HG03565 (cell line): ENCODE measurements around the gene KRTAP12-2.
"Not testable (repeated sequence)": the region's sequence is repeated elsewhere in the genome, so short reads cannot be mapped to it uniquely, and the experiment has no call there.

Experiments
- ATAC-seq: cut with Tn5 transposase; IDR thresholded peaks from one replicate; pipeline ENCODE4 v1.9.1; 2021; ENCODE audit warnings: mild to moderate bottlenecking, moderate library complexity; ENCODE audit not compliant: unreplicated experiment

The KRTAP12-2 gene

DNA sequence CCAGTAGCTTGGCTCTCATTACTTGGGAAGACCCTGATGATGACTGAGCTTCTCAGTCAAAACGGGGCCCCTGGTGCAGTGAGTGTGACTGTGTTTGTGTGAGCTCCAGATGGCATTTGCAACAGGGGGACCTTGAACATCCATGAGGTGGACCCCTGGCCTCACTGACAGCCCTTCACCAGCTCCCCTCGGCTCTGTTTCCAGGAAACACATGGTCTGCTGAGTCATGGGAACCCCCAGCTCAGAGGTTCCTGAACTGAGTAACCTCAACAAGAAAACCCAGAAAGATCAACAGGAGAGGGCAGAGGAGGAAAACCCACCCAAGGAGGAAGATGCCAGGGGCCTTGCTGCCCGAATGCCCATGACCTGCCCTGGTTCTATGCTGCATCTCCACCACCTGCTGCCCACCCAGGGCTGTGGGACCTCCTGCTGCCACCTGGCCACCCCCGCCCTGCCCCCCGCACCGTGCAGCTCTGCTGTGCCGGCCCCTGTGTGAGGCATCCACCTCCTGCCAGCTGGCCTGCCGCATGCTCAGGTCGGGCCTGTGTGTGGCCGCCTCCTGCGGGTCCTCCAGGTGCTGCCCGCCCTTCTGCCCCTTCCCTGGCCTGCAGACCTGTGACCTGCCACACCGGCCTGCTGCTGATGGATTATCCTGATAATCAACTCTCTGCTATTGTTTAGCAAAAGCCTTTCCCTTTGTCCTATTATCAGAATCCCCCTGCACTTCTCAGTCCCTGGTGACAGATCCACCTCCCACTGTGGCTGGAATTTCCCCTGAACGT lies 19.5 kb upstream of the KRTAP12-2 start:
- ATAC-seq: no peak

DNA sequence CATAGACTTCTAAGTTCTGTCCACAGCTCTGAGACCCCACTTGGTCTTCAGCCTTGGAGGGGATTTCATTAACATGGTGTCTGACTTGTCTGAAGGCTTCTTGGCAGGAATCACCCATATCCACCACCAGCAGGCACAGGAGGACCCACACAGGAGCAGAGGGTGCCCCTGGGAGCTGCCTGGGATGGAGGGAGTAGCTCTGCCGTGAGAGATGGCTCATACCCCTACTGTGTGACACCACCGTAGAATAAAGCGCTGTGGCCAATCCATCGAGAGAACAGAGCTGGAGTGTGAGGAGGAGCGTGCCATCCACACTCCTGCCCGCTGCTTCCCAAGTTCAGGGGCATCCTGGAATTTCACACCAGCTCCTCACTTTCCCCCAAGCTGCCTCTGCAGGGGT lies 18.3 kb upstream of the KRTAP12-2 start:
- ATAC-seq: not testable (repeated sequence)

DNA sequence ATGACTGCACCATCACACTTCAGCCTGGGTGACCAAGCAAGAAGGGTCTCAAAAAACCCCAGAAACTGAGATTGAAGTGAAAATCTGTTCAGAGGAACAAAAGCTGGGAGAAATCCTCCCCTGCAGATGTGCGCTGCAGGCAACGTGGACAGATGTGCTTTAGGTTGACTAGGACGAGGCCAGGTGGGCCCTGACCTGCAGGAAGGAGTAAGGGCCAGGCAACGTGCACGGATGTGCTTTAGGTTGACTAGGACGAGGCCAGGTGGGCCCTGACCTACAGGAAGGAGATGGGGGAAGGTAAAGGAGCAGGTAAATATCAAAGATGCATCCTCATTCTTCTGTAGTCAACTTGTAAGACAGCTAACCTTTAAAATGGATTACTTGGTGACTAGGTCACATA lies 17.8 kb upstream of the KRTAP12-2 start:
- no peak for ATAC-seq

DNA sequence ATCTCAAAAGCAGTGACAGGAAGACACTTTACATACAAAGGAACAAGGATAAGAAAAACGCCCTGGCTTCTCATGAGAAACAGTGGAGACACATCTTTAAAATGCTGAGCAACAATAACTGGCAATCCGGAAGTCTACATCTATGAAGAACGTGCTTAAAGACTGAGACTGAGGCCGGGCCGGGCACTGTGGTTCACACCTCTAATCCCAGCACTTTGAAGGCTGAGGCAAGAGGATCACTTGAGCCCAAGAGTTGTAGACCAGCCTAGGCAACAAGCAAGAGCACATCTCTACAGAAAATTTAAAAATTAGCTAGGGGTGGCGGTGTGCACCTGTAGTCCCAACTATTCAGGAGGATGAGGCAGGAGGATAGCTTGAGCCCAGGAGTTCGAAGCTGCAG lies 17.4 kb upstream of the KRTAP12-2 start:
- ATAC-seq: no peak

DNA sequence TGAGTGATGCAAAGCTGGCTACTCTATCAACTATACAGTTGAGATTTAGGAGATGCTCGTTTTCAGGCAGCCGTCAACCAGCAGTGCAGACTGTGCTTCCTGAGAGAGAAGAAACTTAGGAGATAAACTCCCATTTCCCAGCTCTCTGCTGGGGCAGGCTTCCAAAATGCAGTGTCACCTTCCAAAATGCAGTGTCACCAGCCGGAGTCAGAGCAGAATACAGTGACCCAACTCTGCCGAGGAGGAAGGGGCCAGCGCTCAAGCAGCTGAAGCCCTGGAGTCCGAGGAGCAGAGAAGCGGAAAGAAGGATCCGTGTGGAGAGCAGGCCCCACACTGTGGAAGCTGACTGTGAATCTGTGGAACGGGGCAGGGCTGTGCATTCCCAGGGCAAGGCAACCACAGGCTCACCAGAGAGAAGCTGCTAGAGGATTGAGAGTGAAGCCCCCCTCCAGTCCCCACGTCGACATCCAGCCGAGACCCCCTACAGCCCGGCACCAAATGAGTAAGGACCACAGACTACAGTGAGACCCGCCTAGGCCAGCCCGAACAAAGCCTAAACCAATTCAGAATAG lies 15.9 kb upstream of the KRTAP12-2 start:
- ATAC-seq: no peak

DNA sequence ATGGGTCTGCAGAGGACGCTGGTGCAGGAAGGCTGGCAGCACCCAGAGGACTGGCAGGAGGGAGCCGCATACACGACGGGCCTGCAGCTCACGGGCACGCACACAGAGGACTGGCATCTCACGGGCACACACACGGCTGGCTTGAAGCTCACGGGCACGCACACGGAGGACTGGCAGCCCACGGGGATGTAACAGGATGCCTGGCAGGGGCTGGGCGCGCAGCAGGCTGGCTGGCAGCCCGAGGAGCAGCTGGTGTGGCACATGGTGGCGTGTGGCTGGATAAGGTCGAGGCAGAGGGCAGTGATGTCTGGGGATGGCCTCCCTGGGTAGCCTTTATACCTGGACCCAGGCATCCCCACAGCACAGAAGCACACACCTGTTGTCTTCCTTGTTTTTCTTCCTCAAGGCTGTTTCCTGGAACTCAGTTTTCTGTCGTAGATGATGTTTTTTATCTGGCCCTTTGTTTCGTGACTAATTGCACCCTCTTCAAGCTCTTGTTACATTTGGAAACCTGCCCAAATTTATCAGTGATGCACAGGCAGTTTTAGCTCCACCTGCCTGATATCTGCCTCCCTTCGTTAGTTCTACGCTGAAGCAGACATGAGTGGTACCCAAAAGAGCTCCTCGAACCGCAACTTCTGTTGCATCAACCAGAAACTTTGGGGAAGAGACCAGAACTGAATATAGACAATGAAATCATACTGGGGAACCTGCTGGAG lies 15.3 kb upstream of the KRTAP12-2 start, which contains the start of gene KRTAP12-1:
TSS of gene KRTAP12-1 (minus strand) at position 303 of the 719 bp plus-strand sequence. CDS start at position 263, 40 bp downstream.
- no peak for ATAC-seq

DNA sequence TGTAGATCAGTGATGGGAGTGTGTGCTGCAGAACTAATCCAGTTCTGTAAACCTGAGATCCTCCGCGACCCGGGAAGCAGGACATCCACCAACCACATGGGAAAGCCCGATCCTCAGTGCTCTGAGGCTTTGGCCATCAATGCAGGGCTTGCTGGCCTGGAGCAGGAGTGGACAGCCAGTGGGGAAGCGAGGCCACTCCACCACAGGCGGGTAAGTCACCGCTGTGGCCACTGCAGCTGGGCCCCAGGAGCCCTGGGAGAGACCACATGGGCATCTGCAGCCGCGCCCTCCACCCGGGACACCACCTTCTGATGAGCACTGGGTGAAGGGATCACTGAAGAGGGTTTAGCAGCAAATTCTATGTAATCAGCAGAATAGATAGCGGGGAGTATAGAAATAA lies 14.4 kb upstream of the KRTAP12-2 start:
- no peak for ATAC-seq

DNA sequence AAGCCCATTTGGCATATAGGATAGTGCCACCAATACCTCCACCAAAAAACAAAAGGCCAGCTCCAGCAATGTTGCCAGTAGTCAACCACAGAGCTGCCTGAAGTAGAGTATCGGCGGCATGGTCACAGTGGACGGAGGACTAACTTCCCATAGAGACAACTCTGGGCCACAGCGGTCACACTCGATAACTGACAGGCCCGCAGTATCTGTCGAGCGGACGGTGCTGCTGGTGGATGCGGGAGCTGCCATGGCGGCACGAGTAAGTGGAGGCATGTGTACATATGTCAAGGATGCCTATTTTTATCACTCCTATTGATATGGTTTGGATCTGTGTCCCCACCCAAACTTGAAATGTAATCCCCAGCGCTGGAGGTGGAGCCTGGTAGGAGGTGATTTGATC lies 11.2 kb upstream of the KRTAP12-2 start:
- no peak for ATAC-seq

DNA sequence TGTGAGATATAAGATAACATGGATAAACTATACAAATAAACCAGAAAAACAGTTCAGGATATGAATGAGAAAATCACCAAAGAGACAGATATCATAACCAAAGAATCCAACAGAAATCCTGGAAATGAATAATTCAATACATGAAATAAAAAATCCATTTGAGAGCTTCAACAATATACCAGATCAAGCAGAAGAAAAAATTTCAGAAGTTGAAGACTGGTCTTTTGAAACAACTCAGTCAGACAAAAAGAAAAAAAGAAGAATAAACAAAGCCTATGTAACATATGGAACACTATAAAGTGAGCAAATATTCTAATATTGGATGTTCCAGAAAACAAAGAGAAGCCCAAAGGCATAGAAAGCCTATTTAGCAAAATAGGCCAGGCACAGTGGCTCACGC lies 5.2 kb upstream of the KRTAP12-2 start:
- no peak for ATAC-seq

DNA sequence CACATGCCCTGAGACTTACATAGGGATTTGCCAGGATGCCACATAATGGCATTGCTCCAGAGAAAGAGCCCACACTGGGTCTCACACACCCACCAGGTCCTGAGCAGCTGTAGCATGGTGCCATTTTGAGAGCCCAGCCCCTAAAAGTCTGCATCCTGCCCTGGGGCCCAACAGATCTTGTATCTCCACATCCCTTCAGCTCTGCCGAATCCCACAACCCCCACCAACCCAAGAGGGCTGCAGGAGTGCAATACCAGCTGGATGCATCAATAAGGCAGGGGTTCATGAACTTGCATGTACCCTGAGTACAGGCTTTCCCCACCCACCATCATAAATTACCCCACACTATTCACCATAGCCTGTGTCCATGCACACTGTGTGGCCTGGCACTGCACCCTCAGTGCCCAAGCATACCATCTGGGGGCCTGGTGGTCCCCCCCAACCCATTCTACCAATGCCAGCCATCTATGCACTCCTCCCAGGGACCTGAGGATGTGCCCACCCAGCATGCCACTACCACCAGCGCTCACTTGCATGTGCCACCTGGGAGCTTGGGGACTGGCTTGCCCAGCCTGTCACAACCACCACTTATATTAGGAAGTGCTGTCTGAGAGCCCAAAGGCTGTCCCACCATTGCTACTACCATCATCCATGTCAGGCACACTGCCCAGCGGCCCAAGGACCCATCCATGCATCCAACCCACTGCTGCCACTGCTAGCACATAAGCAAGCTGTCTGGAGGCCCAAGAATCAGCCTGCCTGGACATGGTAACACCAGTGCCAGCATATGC lies 4.1 kb upstream of the KRTAP12-2 start:
- ATAC-seq: no peak

DNA sequence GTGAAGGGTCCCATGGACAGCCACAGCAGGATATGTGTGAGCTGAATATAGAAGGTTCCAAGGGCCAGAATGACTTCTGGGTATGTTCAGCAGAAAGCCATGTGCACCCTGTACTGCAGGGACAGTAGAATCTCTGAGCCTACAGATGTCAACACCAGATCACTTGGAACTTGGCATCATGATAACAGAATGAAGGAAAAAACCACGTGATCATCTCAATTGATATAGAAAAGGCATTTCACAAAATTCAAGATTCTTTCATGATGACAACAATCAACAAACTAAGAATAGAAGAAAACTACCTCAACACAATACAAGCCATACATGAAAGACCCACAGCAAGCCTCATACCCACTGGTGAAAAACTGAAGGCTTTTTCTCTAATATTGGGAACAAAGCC lies 885 bp upstream of the KRTAP12-2 start:
- ATAC-seq: no peak

DNA sequence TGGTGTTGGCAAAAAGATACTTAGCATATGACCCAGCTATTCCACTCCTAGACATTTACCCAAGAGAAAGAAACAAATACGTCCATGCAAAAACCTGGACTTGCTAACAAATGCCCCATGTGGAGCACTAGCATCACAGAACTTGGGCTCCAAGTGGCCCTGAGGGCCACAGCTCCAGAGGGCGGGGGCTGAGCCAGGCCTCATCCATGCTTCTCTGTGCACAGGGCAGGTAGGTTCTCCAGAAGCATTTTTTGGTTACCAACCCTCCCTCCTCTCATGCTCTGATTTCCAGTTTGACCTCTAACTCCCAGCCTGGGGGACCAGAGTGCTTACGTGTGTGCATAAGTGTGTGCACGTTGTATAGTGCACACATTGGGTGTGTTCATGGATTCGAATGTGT lies 2.0 kb downstream of the KRTAP12-2 start:
- no peak for ATAC-seq

DNA sequence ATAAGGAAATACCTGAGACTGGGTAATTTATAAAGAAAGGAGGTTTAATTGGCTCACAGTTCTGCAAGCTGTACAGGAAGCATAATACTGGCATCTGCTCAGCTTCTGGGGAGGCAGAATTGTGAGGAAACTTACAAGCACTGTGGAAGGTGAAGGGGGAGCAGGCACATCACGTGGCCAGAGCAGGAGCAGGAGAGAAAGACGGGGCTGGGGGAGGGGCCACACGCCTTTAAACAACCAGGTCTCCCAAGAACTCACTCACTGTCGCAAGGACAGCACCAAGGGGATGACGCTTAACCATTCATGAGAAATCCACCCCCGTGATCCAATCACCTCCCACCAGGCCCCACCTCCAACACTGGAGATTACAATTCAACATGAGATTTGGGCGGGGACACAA lies 5.2 kb downstream of the KRTAP12-2 start:
- ATAC-seq: not testable (repeated sequence)

DNA sequence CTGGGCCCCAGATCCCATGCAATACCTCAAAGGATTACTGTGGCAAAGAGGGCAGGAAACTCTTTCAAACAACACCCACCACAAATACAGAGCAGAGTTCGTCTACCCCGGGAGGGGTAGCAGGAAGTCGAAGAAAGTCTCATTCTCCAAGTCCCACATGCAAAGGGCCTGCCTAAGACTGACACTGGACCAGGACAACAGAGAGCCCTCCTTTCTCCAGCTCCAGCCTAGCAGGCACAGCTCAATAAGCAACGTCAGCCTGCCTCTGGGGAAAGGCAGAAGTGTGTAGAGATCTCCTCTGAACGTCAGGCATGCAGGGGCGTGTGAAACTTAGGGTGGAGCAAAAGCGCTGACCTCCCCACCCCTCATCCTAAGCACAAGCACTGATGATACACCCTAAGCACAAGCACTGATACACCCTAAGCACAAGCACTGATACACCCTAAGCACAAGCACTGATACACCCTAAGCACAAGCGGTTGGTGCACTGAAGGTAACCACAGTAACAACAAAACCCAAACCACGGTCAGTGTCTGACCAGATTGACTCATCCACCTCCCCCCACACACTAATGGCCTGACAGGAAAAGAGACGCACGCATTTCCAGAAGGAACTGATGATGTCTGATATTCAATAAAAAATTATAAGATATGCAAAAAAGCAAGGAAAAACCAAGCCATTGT lies 7.7 kb downstream of the KRTAP12-2 start:
- ATAC-seq: no peak

DNA sequence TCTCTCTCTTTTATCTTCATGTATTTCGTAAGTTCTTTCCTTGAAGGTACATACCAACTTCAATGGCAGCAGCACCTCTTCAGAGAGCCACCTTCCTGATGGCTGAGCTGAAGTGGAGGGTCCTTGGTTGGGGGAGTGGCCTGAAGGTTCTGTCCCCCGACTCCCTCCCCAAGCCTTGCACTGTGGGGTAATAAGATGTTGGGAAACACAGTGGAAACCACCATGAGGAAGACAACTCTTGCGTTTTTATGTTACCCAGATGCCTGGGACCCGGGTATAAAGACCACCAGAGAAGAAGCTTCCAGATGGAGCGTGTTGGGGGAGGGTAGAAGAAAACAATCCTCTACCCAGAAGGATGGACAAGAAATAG lies 8.2 kb downstream of the KRTAP12-2 start:
- ATAC-seq: no peak

DNA sequence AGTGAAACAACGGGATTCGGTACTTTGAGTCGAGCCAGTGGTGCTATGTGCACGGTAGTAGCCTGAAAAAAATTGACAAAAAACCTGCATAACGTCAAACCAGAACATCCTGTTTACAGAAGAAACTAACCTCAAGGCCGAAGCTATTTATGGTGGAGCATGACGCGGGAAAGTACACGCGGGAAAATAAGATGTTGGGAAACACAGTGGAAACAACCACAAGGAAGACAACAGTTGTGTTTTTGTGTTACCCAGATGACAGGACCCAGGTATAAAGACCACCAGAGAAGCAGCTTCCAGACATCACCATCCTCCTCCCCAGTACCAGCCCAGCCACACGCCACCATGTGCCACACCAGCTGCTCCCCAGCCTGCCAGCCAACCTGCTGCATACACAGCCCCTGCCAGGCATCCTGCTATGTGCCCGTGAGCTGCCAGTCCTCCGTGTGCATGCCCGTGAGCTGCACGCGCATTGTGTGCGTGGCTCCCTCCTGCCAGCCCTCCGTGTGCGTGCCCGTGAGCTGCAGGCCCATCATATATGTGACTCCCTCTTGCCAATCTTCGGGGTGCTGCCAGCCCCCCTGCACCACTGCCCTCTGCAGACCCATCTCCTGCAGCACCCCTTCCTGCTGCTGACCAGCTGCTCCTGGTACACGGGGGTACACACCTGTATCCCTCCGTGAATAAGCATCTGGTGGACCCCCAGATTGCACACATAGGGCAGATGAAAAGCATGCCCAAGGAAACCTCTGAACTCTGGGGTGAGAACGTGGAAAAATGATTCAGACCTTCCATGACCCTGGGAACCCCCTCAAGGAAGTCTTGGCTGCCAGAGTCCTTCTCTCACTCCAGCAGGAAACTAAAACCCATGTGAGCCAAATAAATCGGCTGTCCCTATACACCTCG lies 8.8 kb downstream of the KRTAP12-2 start, which contains the start of gene KRTAP12-3:
TSS of gene KRTAP12-3 (plus strand) at position 298 of the 906 bp plus-strand sequence. CDS start at position 346, 48 bp downstream.
- no peak for ATAC-seq

DNA sequence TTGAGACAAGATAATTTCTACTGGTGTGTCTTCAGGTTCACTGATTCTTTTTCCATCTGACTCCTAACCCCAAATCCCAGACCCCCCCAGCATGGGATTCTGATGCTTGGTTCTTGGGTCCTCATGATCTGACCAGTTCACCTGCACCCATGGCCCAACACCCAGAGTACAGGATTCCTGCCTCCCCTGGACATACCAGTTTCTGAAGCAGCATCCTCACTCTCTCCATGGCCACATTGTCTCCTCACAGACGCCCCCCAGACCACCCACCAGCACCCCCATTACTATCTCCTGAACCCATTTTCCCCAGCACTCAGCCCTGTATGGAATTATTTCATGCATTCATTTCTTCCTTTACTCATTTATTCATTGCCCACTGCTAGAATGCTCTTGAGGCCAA lies 9.9 kb downstream of the KRTAP12-2 start:
- ATAC-seq: no peak

DNA sequence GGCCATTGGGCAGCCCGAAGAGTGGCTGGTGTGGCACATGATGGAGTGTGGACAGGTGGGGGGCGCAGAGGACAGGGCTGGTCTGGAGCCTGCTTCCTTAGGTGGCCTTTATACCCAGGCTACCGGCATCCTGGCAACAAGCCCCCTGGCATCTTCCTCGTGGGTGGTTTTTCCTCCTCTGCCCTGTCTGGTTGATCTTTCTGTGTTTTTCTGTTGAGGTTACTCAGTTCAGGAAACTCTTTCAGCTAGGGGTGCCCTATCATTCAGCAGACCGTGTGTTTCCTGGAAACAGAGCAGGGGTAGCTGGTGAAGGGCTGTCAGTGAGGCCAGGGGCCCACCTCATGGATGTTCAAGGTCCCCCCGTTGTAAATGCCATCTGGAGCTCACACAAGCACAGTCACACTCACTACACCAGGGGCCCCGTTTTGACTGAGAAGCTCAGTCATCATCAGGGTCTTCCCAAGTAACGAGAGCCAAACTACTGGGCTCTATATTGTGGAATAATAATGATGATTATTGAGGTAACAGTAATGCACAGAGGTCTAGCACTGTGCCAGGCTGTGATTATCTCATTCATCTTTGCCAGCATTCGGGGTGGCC lies 12.1 kb downstream of the KRTAP12-2 start, which contains the start of gene KRTAP12-4:
TSS of gene KRTAP12-4 (minus strand) at position 84 of the 600 bp plus-strand sequence. CDS start at position 39, 45 bp downstream.
- ATAC-seq: no peak
